ENCODE results near the gene RFX8.

The RFX8 gene

GRCh38 chr2:101387151-101387834 is 87.6 kb downstream of the RFX8 start, which contains the start of gene CREG2:
Gene CREG2, minus strand, starts transcription at chr2:101387503. Its CDS starts 46 bp downstream, at chr2:101387457.
- Mint-ChIP-seq H3K27ac (no peak within 1 kb of the TSS), H3K27me3 (ENCODE audit: low read depth) (peaks cover 93% of the 10 kb centered on the region), H3K4me3 (peak within 1 kb of the TSS; percentile 71 to 82 (median 81)), H3K9me3 (peaks cover 2% of the 10 kb centered on the region), H3K4me1 (no peaks in the 10 kb centered on the region), H3K36me3 (ENCODE audit: low read depth) (no peaks in the 10 kb centered on the region)
- TF ChIP-seq, protein P1, sequence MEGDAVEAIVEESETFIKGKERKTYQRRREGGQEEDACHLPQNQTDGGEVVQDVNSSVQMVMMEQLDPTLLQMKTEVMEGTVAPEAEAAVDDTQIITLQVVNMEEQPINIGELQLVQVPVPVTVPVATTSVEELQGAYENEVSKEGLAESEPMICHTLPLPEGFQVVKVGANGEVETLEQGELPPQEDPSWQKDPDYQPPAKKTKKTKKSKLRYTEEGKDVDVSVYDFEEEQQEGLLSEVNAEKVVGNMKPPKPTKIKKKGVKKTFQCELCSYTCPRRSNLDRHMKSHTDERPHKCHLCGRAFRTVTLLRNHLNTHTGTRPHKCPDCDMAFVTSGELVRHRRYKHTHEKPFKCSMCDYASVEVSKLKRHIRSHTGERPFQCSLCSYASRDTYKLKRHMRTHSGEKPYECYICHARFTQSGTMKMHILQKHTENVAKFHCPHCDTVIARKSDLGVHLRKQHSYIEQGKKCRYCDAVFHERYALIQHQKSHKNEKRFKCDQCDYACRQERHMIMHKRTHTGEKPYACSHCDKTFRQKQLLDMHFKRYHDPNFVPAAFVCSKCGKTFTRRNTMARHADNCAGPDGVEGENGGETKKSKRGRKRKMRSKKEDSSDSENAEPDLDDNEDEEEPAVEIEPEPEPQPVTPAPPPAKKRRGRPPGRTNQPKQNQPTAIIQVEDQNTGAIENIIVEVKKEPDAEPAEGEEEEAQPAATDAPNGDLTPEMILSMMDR (IDR thresholded peaks at IDR 0.05; ENCODE audit: unreplicated experiment in 3 of 3), result peak; percentile 52 to 61 (median 60)

GRCh38 chr2:101386599-101387150 is 88.2 kb downstream of the RFX8 start:
- Mint-ChIP-seq H3K4me1 (no peaks in the 10 kb centered on the region), H3K36me3 (ENCODE audit: low read depth) (no peaks in the 10 kb centered on the region), H3K27ac (no peak overlapping the region), H3K9me3 (peaks cover 2% of the 10 kb centered on the region), H3K4me3 (peak overlapping the region; percentile 67 to 74 (median 71)), H3K27me3 (ENCODE audit: low read depth) (peaks cover 91% of the 10 kb centered on the region)
- TF ChIP-seq, protein P1 (IDR thresholded peaks at IDR 0.05; ENCODE audit: unreplicated experiment in 3 of 3), result no peak

DNA sequence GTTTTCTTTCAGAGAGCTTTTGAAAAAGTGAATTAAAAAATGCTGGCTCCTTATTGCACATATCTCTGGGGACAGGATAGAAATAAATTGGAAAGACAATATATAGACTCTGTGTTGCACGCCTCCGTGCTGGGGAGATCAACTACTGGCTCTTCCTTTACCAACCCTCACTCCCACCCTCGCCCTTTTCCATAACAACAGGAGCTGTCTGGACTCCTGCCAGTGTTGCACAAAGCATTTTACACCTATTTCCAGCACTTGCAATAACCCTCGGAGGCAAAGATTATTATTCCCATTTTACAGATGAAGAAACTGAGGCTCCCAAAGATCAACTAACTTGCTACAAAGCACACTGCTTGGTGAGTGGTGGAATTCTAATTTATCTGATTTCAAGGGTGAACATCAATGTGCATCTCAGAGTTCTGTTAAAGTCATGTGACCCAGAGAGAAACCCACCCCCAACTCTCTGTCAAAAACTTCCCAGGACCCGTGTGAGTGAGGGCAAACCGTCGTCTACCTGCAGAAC is 91.8 kb downstream of the RFX8 start:
- H3K9me3 Mint-ChIP-seq, result no peaks in the 10 kb centered on the region
- H3K36me3 Mint-ChIP-seq (ENCODE audit: low read depth), result no peaks in the 10 kb centered on the region
- no peaks in the 10 kb centered on the region for H3K4me1 Mint-ChIP-seq
- peaks cover 70% of the 10 kb centered on the region for H3K27me3 Mint-ChIP-seq (ENCODE audit: low read depth)
- no peak overlapping the region for H3K4me3 Mint-ChIP-seq
- H3K27ac Mint-ChIP-seq, result no peak overlapping the region
- TF ChIP-seq, protein P1 (IDR thresholded peaks at IDR 0.05; ENCODE audit: unreplicated experiment in 3 of 3), result no peak

- Mint-ChIP-seq H3K36me3 (ENCODE audit: low read depth) (no peaks in the 10 kb centered on the region), H3K9me3 (no peaks in the 10 kb centered on the region), H3K4me1 (no peaks in the 10 kb centered on the region), H3K27me3 (ENCODE audit: low read depth) (peaks cover 64% of the 10 kb centered on the region), H3K27ac (no peak overlapping the region), H3K4me3 (no peak overlapping the region)
- TF ChIP-seq, protein P1 (IDR thresholded peaks at IDR 0.05; ENCODE audit: unreplicated experiment in 3 of 3), result no peak
Measured at GRCh38 chr2:101382442-101382841, 92.5 kb downstream of the RFX8 start.

DNA sequence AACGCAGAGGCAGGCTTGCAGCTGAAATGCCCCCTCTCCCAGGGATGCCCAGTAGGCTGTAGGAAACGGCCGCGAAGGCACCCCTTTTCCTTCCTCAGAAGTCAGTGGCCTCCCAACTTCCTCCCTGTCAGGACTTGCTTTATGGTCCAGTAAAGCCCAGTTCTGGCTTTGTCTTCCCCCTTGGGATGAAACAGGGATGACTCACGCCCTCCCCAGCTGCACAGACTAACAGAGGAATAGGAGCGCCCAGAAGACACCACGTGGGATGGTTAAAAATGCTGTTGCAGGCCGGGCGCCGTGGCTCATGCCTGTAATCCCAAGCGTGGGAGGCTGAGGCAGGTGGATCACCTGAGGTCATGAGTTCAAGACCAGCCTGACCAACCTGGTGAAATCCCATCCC is 94.5 kb downstream of the RFX8 start:
- H3K9me3 Mint-ChIP-seq, result no peaks in the 10 kb centered on the region
- no peak overlapping the region for H3K4me3 Mint-ChIP-seq
- H3K4me1 Mint-ChIP-seq, result no peaks in the 10 kb centered on the region
- H3K27me3 Mint-ChIP-seq (ENCODE audit: low read depth), result peaks cover 49% of the 10 kb centered on the region
- H3K27ac Mint-ChIP-seq, result no peak overlapping the region
- H3K36me3 Mint-ChIP-seq (ENCODE audit: low read depth), result no peaks in the 10 kb centered on the region
- TF ChIP-seq, protein P1 (IDR thresholded peaks at IDR 0.05; ENCODE audit: unreplicated experiment in 3 of 3), result no peak

Data from nephron (organoid).